Measurements from ENCODE around the gene OSBPL10.
"Not testable (repeated sequence)": the region's sequence is repeated elsewhere in the genome, so short reads cannot be mapped to it uniquely, and the experiment has no call there.

OSBPL10 gene, protein sequence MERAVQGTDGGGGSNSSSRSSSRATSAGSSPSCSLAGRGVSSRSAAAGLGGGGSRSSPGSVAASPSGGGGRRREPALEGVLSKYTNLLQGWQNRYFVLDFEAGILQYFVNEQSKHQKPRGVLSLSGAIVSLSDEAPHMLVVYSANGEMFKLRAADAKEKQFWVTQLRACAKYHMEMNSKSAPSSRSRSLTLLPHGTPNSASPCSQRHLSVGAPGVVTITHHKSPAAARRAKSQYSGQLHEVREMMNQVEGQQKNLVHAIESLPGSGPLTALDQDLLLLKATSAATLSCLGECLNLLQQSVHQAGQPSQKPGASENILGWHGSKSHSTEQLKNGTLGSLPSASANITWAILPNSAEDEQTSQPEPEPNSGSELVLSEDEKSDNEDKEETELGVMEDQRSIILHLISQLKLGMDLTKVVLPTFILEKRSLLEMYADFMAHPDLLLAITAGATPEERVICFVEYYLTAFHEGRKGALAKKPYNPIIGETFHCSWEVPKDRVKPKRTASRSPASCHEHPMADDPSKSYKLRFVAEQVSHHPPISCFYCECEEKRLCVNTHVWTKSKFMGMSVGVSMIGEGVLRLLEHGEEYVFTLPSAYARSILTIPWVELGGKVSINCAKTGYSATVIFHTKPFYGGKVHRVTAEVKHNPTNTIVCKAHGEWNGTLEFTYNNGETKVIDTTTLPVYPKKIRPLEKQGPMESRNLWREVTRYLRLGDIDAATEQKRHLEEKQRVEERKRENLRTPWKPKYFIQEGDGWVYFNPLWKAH

DNA sequence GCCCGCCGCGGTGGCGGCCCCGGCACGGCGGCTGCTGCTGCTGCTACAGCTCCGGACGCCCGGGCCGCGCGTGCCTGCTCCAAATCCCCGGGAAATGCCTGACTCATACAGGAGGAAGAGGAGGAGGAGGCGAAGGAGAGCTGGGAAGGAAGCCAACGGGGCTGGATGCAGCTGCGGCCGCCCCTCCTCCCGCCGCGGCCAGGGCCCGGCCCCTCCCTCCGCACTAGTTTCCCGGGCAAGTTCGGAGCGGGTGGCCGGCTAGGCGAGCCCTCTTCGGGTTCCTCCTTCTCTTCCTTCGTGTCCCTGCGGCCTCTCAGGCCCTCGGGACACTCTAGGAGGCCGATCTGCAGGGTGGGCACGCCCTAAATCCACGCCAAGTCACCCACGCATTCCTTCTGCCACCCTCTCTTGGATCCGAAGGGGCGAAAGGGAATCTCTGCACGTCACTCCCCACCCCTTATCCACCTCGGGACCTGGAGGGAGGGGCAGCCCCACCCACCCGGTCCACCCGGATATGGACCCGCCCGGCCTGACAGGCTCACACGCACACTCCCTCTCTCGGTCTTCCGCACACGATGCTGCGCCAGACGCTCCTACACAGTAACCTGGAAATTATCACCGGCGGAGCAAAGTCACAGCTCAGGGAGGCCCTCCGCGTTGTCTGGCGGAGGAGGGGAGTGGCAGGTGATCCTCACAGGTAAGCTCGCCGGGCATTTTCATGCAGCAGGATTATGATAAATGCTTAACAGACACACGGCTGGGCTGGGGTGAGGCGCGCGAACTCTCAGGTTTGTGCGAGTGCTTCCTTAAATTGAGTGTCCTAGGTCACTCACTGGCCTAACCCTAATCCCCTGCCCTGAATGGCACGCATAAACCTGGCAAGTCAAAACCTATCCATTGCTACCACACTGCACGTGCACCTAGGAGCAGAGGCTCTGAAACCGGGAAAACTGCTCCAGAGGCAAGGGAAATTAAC is at the start of gene OSBPL10, which contains the start of gene ZNF860:
OSBPL10 (minus strand) TSS at position 57 of the 976 bp plus-strand sequence. CDS start 83 bp downstream, outside the sequence.
ZNF860 (plus strand) TSS at position 545 of the 976 bp plus-strand sequence. CDS start 7,330 bp downstream, outside the sequence.
- DNase-seq: no peak

DNA sequence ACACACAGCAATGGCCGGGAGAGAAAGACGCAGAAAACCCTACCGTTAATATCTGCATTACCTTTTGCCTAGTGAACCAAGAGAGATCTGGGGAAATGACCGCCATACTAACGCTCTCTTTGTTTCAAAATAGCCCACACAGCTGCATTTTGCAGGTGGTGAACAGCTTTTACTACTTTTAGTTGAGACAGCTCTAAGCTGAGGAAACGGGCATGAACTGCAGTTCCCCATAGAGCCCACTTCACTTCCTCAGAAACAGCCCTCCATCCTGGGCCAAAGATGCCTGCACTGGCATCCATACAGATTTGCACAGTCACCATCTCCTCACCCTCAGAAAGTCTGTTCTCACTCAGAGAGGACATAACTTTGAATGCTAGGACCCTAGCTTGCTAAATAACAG is 45.5 kb upstream of the OSBPL10 start:
- DNase-seq: no peak

DNA sequence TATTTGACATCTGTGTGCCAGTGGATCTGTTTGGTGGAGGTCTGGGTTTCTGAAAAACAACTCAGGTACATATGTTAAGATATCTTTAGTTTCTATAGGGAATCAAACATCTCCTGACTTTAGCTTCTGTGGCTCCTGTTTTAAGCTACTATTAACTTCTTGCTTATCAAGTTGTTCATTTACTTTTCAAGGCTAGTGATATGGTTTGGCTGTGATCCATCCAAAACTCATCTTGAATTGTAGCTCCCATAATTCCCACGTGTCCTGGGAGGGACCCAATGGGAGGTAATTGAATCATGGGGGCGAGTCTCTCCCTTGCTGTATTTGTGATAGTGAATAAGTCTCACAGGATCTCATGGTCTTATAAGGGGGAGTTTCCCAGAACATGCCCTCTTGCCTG is 41.9 kb upstream of the OSBPL10 start:
- DNase-seq: no peak

DNA sequence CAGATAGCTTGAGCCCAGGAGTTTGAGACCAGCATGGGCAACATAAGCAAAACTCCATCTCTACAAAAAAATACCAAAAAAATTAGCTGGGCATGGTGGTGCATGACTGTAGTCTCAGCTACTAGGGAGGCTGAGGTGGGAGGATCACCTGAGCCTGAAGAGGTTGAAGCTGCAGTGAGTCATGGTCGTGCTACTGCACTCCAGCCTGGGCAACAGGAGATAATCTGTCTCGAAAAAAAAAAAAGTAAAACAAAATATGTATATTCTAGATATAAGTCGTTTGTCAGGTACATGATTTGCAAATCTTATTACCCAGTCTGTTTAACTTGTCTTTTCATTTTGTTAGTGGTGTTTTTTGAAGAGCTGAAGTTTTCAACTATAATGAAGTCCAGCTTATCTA is 40.7 kb upstream of the OSBPL10 start:
- DNase-seq: no peak

DNA sequence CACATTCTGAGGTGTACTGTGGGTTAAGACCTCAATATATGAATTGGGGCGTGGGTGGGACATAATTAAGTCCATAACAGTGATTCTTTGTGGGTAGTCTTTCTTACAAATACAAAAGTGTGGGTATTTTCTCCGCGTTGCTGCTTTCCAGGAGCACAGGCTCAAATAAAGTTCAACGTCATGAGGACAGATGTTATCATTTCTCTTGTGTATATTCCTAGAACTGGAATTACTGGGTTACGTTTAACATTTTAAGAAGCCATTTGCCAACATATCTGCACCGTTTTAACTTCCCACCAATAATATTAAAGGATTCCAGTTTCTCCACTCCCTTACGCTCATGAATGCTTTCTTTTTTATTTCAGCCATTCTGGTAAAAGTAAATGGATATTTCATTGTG is 40.1 kb upstream of the OSBPL10 start:
- no peak for DNase-seq

DNA sequence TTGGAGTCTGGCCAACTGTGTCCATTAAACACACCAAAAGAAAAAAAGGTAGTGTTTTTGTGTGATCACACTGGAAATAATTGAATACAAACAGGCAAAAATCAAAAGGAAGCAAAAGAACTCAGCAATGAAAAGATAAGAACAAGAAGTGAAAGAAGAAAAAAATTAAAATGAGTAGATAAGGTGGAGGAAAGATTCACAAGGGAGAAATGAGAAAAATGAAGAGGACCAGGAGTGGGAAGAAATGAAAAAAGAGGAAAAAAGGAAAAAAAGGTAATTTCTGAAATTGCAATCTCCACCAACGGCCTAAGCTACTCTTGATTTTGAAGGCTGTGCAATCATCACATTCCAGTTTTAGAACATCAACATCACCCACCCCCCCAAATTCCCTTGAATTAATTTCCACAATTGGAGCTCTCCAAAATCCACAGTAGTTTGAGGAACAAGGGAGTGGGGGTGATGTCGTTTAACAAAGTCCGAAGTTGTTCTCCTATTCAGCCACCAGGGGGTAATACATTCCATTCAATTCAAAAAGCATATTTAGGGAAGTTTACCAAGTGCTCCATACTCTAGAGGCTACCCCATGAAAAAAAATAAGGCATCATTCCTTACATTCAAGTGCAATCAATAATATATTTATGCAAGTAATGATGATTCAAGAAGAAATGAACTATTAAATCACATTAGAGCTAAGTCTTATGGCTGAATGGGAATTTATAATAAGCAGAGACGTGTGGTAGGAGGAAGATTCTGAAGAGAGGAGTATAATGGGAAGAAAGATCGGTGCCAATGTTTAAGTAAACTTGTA is 37.9 kb upstream of the OSBPL10 start:
- DNase-seq: peak; percentile 6

DNA sequence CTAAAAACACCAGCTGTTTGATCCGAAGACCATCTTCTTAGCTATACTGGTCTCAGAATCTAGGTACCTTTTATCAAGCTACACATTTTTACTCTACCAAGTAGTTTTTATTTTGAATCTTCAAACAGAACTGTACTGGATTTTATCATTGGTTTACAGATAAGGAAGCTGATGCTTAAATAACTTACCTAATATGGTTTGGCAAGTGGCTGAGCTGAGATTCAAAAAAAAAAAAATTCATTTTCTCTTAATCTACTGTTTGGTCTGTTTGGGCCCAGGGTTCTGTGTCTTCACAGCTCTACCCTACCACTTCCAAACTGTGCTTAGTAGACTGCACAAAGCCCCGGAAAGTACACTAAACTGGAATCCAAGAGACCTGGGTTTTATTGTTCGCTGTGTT is 36.2 kb upstream of the OSBPL10 start:
- DNase-seq: no peak

DNA sequence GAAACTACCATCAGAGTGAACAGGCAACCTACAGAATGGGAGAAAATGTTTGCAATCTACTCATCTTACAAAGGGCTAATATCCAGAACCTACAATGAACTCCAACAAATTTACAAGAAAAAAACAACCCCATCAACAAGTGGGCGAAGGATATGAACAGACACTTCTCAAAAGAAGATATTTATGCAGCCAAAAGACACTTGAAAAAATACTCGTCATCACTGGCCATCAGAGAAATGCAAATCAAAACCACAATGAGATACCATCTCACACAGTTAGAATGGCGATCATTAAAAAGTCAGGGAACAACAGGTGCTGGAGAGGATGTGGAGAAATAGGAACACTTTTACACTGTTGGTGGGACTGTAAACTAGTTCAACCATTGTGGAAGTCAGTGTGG is 34.6 kb upstream of the OSBPL10 start:
- not testable (repeated sequence) for DNase-seq

DNA sequence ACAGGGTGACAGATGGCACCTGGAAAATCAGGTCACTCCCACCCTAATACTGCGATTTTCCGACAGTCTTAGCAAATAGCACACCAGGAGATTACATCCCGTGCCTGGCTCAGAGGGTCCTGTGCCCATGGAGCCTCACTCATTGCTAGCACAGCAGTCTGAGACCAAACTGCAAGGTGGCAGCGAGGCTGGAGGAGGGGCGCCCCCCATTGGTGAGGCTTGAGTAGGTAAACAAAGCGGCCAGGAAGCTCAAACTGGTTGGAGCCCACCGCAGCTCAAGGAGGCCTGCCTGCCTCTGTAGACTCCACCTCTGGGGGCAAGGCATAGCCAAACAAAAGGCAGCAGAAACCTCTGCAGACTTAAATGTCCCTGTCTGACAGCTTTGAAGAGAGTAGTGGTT is 29.6 kb upstream of the OSBPL10 start:
- DNase-seq: not testable (repeated sequence)

DNA sequence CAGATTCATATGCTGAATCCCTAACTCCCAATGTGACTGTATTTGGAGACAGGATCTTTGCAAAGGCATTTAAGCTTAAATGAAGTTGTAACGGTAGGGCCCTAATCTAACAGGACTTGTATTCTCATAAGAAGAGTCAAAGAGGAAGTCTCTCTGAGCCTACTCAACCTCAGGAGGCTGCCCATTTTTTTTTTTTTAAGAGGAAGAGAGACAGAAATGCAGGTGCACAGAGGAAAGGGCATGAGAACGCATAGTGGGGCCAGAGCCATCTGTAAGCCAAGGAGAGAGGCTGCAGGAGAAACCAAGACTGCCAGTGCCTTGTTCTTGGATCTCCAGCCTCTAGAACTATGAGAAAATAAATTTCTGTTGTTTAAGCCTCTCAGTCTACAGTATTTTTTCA is 28.9 kb upstream of the OSBPL10 start:
- DNase-seq: no peak

DNA sequence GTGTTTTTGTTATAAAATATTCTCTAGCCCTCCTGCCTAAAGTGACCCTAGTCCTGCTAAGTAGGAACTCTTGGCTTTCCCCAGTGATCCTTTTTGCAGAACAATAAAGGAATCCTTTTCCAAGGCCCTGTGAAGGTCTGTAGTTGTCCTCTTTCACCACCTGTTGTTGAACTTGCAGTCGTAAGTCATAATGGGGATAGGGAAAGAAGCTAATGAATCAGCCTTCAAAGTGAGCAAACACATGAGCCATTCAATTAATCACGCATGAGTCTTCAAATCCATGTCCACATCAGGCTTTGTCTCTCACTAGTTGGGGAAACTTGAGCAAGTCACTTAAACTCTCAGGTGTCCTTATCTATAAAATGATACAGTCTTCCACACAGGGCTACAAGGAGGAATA is 28.0 kb upstream of the OSBPL10 start:
- DNase-seq: no peak

DNA sequence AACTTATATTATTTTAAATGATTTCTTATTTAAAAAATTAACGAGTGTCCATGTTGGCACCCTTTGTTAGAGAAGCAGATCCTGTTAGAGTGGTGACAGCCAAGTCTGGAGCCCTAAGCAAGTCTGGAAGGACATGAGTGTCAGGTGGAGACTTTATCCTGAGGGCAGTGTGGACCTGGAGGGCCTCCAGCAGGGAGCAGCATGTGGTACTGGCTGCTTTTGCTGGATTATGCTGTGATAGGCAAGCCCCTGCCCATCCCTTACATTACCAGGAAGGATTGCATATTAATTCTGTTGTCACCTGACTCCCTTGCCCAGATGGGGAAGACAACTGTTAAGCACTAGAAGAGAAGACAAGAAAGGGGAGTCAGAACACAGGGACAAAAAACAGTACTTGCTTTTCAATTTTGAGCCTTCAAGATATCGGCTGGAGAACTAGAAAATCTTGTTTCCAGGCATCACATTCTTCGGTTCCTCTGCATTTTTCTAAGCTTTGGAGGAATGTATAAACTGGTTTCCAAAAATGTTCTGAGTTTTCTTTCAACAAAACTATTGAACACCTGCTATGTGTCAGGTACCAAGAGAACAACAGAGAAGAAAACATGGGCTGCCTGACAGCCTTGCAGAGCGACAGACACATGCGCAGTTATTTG is 23.2 kb upstream of the OSBPL10 start:
- DNase-seq: no peak

DNA sequence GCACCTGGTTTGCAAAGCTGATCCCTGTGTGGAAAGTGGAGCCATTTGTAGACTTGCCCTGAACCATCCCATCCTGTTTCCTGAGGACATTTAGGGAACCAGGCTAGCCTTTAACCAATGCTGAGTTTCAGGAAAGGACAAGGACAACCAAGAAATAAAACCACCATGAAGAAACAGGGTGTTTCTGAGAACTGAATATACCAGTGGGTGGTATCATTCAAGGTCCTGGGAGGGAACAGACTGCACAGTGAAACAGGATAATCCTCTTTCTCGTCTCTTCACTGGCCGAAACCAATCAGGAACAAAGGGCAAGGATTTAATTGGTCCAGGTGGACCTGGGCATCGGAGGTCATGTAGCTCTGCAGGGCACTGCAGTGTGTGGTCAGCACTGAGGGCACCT is 22.3 kb upstream of the OSBPL10 start:
- no peak for DNase-seq

DNA sequence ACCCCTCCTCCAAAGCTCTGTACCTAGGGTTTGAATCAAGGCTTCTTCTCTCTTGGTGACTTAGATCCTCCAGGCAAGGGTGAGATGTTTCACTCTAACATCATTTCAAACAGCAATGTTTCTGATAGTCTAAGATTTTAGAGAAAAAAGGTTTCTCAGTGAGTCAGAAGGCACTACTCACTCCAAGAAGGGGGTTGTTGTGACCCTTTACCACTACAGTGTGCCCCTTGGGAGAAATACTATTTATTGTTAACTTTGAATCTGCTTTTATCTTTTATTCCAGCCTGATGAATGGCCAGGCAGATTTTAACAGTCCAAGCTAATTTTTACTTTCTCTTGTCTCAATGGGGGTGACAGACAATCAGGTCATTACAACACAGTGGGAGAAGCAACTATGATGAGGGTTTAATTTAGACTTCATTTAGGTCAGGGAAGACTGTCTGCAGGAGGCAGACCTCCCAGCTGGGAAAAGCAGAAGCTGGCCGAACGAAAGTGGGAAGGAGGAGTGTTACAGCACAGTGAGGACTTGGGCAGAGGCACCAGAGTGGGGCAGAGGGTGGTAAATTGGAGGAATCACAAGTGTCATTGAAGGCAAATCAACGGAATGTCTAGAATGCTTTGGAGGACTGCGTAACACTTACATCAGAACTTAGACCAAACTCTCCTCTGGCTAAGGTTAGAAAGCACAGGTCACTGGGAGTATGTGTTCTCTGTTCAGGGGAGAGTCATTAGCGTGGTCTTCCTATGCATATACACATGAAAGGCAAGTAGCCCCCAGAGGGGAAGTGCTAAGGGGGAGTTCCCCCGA is 21.7 kb upstream of the OSBPL10 start:
- no peak for DNase-seq

DNA sequence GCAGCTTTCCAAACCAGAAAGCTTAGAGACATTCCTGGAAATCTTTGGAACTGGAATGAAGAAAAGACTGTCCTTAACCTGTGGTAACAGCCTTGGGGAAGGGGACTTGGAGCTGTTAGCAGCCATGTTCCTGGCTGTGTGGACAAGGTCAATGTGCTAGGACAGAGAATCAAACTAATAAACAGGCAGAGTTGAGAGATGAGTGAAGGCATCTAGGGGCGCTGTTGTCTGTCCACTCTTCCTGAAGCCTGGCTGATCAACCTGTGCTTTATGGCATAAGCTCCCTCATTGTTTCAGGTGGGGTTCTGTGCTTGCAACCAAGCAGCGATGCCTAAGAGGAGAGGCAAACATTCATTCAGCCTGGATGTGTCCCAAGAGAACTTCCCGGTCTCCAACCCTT is 19.8 kb upstream of the OSBPL10 start:
- DNase-seq: no peak

DNA sequence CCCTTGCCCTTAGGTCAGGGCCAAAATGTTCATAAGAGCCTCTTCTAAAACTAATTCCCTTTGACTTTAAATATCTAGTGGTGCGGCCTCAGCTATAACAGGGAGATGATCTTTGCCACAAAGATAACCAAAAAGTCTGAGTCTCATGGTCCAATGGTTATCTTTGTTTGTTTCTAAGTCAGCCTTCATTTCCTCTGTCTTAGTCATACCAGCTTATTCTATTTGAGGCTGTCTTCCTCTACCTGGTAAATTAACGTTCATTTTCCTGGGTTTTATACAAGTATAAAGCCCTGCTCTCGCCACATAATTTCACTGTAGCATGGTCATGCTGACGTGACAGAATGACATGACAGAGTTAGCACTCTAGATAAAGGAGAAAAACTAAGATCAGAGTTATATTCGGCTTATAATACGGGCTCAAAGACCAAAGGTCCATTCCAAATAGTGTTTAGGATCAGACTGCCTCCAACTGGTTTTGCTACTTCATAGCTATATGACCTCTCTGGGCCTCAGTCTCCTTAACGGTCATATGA is 18.9 kb upstream of the OSBPL10 start:
- no peak for DNase-seq

DNA sequence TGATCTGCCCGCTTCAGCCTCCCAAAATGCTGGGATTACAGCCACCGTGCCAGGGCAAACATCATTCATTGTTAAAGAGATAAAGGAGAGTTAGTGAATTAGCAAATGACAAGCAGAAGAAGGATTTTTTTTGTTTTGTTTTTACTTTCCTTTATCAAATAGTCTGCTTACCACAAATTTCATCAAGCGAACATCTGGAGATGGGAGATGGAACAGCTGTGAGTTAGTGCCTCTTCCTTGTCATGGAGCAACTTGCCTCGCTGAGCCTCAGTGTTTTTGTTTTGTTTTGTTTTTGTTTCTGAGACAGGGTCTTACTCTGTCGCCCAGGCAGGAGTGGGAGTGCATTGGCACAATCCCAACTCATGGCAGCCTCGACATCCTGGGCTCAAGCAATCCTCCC is 16.4 kb upstream of the OSBPL10 start:
- no peak for DNase-seq

DNA sequence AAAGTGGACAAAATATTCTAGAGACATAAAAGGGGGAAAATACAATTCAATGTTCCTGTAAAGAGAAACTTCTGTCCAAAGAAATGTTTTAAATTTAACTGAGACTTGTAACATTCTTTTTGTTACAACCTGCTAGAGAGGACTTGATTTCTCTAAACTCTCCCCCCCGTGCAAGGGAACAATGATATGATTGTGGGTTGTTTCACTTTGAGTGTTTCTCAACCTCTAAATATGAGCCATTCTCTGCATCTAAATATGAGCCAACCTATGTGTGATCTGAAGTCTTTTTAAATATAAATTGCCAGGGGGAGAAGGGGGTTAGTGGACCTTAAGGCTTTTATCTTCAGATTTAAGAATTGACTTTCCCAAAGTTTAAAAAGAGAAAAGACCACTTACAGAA is 15.1 kb upstream of the OSBPL10 start:
- no peak for DNase-seq

DNA sequence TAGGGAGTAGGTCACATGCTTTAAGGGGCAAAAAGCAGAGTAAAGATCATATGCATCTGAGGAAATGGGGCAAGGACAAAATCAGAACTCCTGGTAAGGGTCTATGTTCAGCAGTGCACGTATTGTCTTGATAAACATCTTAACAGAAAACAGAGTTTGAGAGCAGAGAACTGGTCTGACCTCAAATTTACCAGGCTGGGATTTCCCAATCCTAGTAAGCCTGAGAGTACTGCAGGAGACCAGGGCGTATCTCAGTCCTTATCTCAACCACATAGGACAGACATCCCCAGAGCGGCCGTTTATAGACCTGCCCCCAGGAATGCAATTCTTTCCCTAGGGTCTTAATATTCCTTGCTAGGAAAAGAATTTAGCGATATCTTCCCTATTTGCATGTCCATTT is 14.0 kb upstream of the OSBPL10 start:
- DNase-seq: not testable (repeated sequence)

DNA sequence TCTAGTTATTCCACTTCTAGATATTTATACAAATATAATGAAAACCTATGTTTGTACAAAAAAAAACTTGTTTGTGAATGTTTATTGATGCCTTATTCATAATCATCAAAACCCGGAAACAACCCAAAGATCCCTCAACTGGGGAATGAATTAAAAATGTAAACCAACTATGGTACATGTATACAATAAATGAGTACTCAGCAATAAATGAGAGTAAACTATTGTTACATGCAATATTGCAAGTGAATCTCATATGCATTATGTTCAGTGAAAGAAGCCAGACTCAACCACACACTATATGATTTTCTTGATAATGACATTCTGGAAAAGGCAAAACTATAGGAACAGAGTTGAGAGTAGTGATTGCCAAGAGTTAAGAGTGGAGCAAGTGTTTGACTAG is 12.8 kb upstream of the OSBPL10 start:
- DNase-seq: no peak

All from NCI-H1694 (cell line).